K562 (cell line): ENCODE results near the gene USP24. TPM values are rescaled to one million over a fixed set of nuclear protein-coding genes. Genes with fewer than 3 reads are reported as not detected.

Source experiments
- ATAC-seq: fragments of 200-7000 bp; cut with Tn5 transposase; 3 replicates; pipeline ENCODE4 v1.9.1; 2020; ENCODE audit warnings: moderate library complexity
- BruUV-seq: library from RNA; stranded (reverse); fragments of 400-500 nt; replicated peaks from 2 replicates; lab custom pipeline; 2021; lab: Mats Ljungman, UMichigan
- CTCF ChIA-PET: fragments of 300-600 bp; formaldehyde crosslinking; extraction: SDS; loops from one replicate; lab custom pipeline; 2021; ENCODE audit warnings: low intra/inter-chr PET ratio; lab: Yijun Ruan, JAX
- POLR2A ChIA-PET: fragments of 300-600, 350-650 bp; sonication (Branson Sonifier 250); formaldehyde crosslinking; extraction: SDS; loops from one replicate; lab custom pipeline; 2021; ENCODE audit warnings: antibody characterized with exemption, inconsistent platforms; lab: Yijun Ruan, JAX
- DNase-seq, 4 experiments: peaks; one replicate each; pipeline versions ENCODE4 v3.0.0 to v3.0.0-alpha.2; 2011 to 2018; ENCODE audit warnings: low spot score in 3 of 4, mixed read lengths in 3 of 4; ENCODE audit errors: extremely low read depth in 1 of 4
- FAIRE-seq: peaks from 2 replicates; lab custom pipeline; 2011; peaks lifted over from hg19 to GRCh38; lab: Jason Lieb, UNC
- H2AFZ ChIP-seq: 2 replicates; pipeline ENCODE4 v1.6.0; 2011; ENCODE audit warnings: low read depth, low read length, control low read depth, inconsistent platforms
- H3K27ac ChIP-seq: fragments of 200-600 bp; 3 replicates; pipeline ENCODE4 v1.8.0; 2011; ENCODE audit warnings: low read depth, mild to moderate bottlenecking, control low read depth, inconsistent platforms, low read length, moderate library complexity, mixed read lengths; ENCODE audit errors: extremely low read depth
- H3K27me3 ChIP-seq, 2 experiments: fragments of 300-600 bp in 1 of 2; 2 replicates in 1 of 2; 3 replicates in 1 of 2; pipeline versions ENCODE4 v1.6.0 to v1.8.0; 2011; ENCODE audit warnings: inconsistent platforms in 2 of 2, low read length in 2 of 2, mild to moderate bottlenecking in 1 of 2, mixed read lengths in 1 of 2, moderate library complexity in 1 of 2; ENCODE audit not compliant: control insufficient read depth in 2 of 2, insufficient read depth in 2 of 2
- H3K36me3 ChIP-seq: fragments of 300-600 bp; 3 replicates; pipeline ENCODE4 v1.8.0; 2011; ENCODE audit warnings: mild to moderate bottlenecking, low read length, inconsistent platforms; ENCODE audit not compliant: control insufficient read depth, insufficient read depth
- H3K4me1 ChIP-seq, 2 experiments: fragments of 200-600 bp in 1 of 2; replicated peaks in 1 of 2; 2 replicates in 1 of 2; 3 replicates in 1 of 2; pipeline versions ENCODE4 v1.5.1 to v1.8.0; 2011; ENCODE audit warnings: inconsistent platforms in 2 of 2, low read length in 2 of 2, mild to moderate bottlenecking in 1 of 2, mixed read lengths in 1 of 2, moderate library complexity in 1 of 2; ENCODE audit not compliant: control insufficient read depth in 2 of 2, insufficient read depth in 2 of 2
- H3K4me2 ChIP-seq: 2 replicates; pipeline ENCODE4 v1.6.1; 2011; ENCODE audit warnings: low read length, control low read depth, inconsistent platforms, mixed read lengths; ENCODE audit not compliant: insufficient read depth
- H3K4me3 ChIP-seq: fragments of 200-600 bp; sonication (generic), shearing (Covaris generic); 2 replicates; pipeline ENCODE4 v1.5.1; 2016; ENCODE audit warnings: control low read depth, inconsistent platforms
- H3K79me2 ChIP-seq: fragments of 200-600 bp; 3 replicates; pipeline ENCODE4 v1.8.0; 2011; ENCODE audit warnings: low read length, inconsistent platforms; ENCODE audit not compliant: control insufficient read depth, insufficient read depth
- H3K9ac ChIP-seq, 2 experiments: 2 replicates each; pipeline versions ENCODE4 v1.6.0 to v1.6.1; 2011; ENCODE audit warnings: low read depth in 2 of 2, low read length in 2 of 2, control low read depth in 1 of 2, inconsistent platforms in 1 of 2, mild to moderate bottlenecking in 1 of 2, mixed read lengths in 1 of 2; ENCODE audit not compliant: insufficient read depth in 1 of 2
- H3K9me1 ChIP-seq: one replicate; pipeline ENCODE4 v1.6.0; 2011; ENCODE audit warnings: inconsistent platforms, mild to moderate bottlenecking, low read length, moderate library complexity; ENCODE audit not compliant: control insufficient read depth, insufficient read depth
- H3K9me3 ChIP-seq: replicated peaks from 2 replicates; pipeline ENCODE4 v1.5.1; 2011; ENCODE audit warnings: low read depth, low read length, inconsistent platforms; ENCODE audit not compliant: control insufficient read depth, insufficient read depth
- H4K20me1 ChIP-seq: replicated peaks from 2 replicates; pipeline ENCODE4 v1.6.1; 2011; ENCODE audit warnings: low read length, inconsistent platforms, mixed read lengths; ENCODE audit not compliant: control insufficient read depth, insufficient read depth
- ARID2 ChIP-seq: fragments of 450-650 bp; IDR thresholded peaks from 2 replicates; pipeline ENCODE4 v1.6.1; 2017; ENCODE audit warnings: antibody characterized with exemption, mild to moderate bottlenecking
- ARID3A ChIP-seq: IDR thresholded peaks from 2 replicates; pipeline ENCODE4 v1.6.1; 2012; ENCODE audit warnings: low read depth, low read length, improper control_type of control experiment, borderline replicate concordance
- BHLHE40 ChIP-seq: IDR thresholded peaks from 2 replicates; pipeline ENCODE4 v1.6.1; 2011; ENCODE audit warnings: low read length, improper control_type of control experiment
- E2F6 ChIP-seq, 2 experiments: IDR thresholded peaks; 2 replicates each; pipeline ENCODE4 v1.6.1; 2011; ENCODE audit warnings: borderline replicate concordance in 1 of 2, control low read depth in 1 of 2, low read depth in 1 of 2, low read length in 1 of 2, mild to moderate bottlenecking in 1 of 2, mixed read lengths in 1 of 2, moderate library complexity in 1 of 2; ENCODE audit not compliant: insufficient read depth in 1 of 2, insufficient read length in 1 of 2, poor library complexity in 1 of 2, severe bottlenecking in 1 of 2; ENCODE audit errors: extremely low read depth in 1 of 2
- GTF2B ChIP-seq: IDR thresholded peaks from 2 replicates; pipeline ENCODE4 v1.6.1; 2011; ENCODE audit not compliant: insufficient read length; ENCODE audit errors: extremely low read depth
- ID3 ChIP-seq, 2 experiments: fragments of 250-450 bp in 1 of 2; fragments of 450-650 bp in 1 of 2; sonication (Bioruptor Pico) in 1 of 2; IDR thresholded peaks; 2 replicates each; pipeline versions ENCODE4 v1.6.1 to v1.8.0; 2016 to 2021; ENCODE audit warnings: mild to moderate bottlenecking in 2 of 2, moderate library complexity in 2 of 2, missing compliant biosample characterization in 1 of 2, missing genetic modification characterization in 1 of 2
- NFE2 ChIP-seq: IDR thresholded peaks from 2 replicates; pipeline ENCODE4 v1.6.1; 2014; ENCODE audit warnings: antibody characterized with exemption, low read depth
- RBM17 ChIP-seq: fragments of 200-400 bp; formaldehyde crosslinking; IDR thresholded peaks from 2 replicates; pipeline ENCODE4 v1.6.1; 2017; ENCODE audit warnings: low read depth, mild to moderate bottlenecking, low read length, borderline replicate concordance
- RBM22 ChIP-seq: fragments of 200-400 bp; formaldehyde crosslinking; IDR thresholded peaks from 2 replicates; pipeline ENCODE4 v1.6.1; 2018; ENCODE audit warnings: low read length, low read depth; ENCODE audit not compliant: poor library complexity, severe bottlenecking
- RFX1 ChIP-seq: fragments of 450-650 bp; IDR thresholded peaks from 2 replicates; pipeline ENCODE4 v1.6.1; 2016; ENCODE audit warnings: mild to moderate bottlenecking, moderate library complexity
- STAT5B ChIP-seq: fragments of 250-450 bp; sonication (Bioruptor Pico); IDR thresholded peaks from 2 replicates; pipeline ENCODE4 v1.8.0; 2021; ENCODE audit warnings: mild to moderate bottlenecking, inconsistent platforms
- USF2 ChIP-seq: sonication (generic); formaldehyde crosslinking; IDR thresholded peaks from 2 replicates; pipeline ENCODE4 v1.5.0; 2020; ENCODE audit warnings: missing genetic modification reagents
- ZNF561 ChIP-seq: fragments of 450-650 bp; formaldehyde crosslinking; conservative IDR thresholded peaks from 2 replicates; pipeline ENCODE4 v1.4.0; 2020; ENCODE audit warnings: mild to moderate bottlenecking, moderate library complexity
- WGBS: fragments of 100-300 bp; shearing (Covaris generic); methylation state at CpG from one replicate; pipeline ENCODE4 v1.1.6; 2016; ENCODE audit warnings: low coverage, mixed read lengths; ENCODE audit not compliant: insufficient coverage; ENCODE audit errors: missing lambda C conversion rate; 5-methylcytosine and 5-hydroxymethylcytosine counted together
- in situ Hi-C: fragments of 300-500 bp; cut with MboI; formaldehyde crosslinking; loops from 4 replicates; pipeline ENCODE4 v1.15.0; 2018; ENCODE audit warnings: inconsistent platforms, mixed read lengths
- intact Hi-C: fragments of 100-400 bp; cut with micrococcal nuclease; formaldehyde crosslinking; loops from 2 replicates; pipeline ENCODE4 v1.14.2; 2022
- polyA plus RNA-seq, 8 experiments: library from polyadenylated mRNA; depleted of rRNA in 4 of 8; stranded (reverse) in 5 of 8; unstranded in 3 of 8; fragments of >200 nt; fragmentation: Nextera tagmentation in 2 of 8; fragmentation: Illumina TruSeq in 1 of 8; extraction: Ambion mirVana in 2 of 8; extraction: Trizol in 1 of 8; gene quantifications; 2 replicates each; pipeline versions ENCODE4 v1.2.1 to v1.2.3, GENCODE V29; 2011 to 2014; ENCODE audit warnings: inconsistent platforms in 1 of 8, missing spikeins in 1 of 8
- total RNA-seq, 7 experiments: library from RNA; depleted of rRNA in 6 of 7; stranded (reverse); fragments of >200 nt in 6 of 7; fragmentation: Illumina TruSeq in 2 of 7; extraction: Trizol in 2 of 7; gene quantifications; 2 replicates each; pipeline versions ENCODE4 v1.2.1 to v1.2.3, GENCODE V29; 2011 to 2021; ENCODE audit warnings: low replicate concordance in 1 of 7

USP24 gene
- total and polyA plus RNA-seq, 9 of the 15 experiments (the other 6 are each of a cell fraction or from before 2014, with no cell fraction given), result 7.7 to 62.6 (median 36.8) TPM

GRCh38 chr1:55233145-55233777 is 18.1 kb upstream of the USP24 start (continued):
- TF ChIP-seq GTF2B (no peak), STAT5B (CRISPR knock-in tag) (no peak), ID3 (CRISPR knock-in tag; IDR thresholded peaks at IDR 0.05) (no peak), ID3 (tag; IDR thresholded peaks at IDR 0.05) (peak; percentile 48; the same call in 1 of the 2 replicates)

GRCh38 chr1:55232448-55233144 is 17.4 kb upstream of the USP24 start:
- H3K4me2 ChIP-seq, result no peak overlapping the region
- FAIRE-seq (no peak), DNase-seq (no peak), ATAC-seq (peak; percentile 54)
- H3K27me3 ChIP-seq, result no peaks in the 10 kb centered on the region
- CTCF ChIA-PET, result no interaction called here
- WGBS, result 20% methylated on average over 6 of the region's 6 CpGs
- H3K9me1 ChIP-seq, result no peaks in the 10 kb centered on the region
- H2AFZ ChIP-seq, result peak overlapping the region; percentile 51; the same call in 1 of the 2 replicates
- H3K79me2 ChIP-seq, result no peaks in the 10 kb centered on the region
- H3K4me1 ChIP-seq, result no peaks in the 10 kb centered on the region; a peak in 1 of 5 replicates
- intact Hi-C loops, result no loop called here
- in situ Hi-C loops, result no loop called here
- no peaks in the 10 kb centered on the region for H4K20me1 ChIP-seq
- POLR2A ChIA-PET, result interaction anchor here (1.1 to 1.4 kb wide), 2 partner anchors 13 kb away, joined by 3 to 5 read pairs; no protein-coding TSS in a partner anchor
- H3K9ac ChIP-seq, result no peak overlapping the region
- peaks cover 3% of the 10 kb centered on the region for H3K9me3 ChIP-seq
- no peak overlapping the region for H3K4me3 ChIP-seq
- BruUV-seq, result no TSS peak
- no peak overlapping the region for H3K27ac ChIP-seq
- H3K36me3 ChIP-seq, result no peaks in the 10 kb centered on the region
- TF ChIP-seq NFE2 (no peak), USF2 (CRISPR knock-in tag) (no peak), BHLHE40 (no peak), E2F6 (IDR thresholded peaks at IDR 0.05; ENCODE audit: borderline replicate concordance in 1 of 2, extremely low read depth in 1 of 2, insufficient read depth in 1 of 2, insufficient read length in 1 of 2, low read depth in 1 of 2, low read length in 1 of 2, poor library complexity in 1 of 2, severe bottlenecking in 1 of 2) (no peak), RFX1 (peak; percentile 46), RBM22 (no peak), ARID2 (no peak), ZNF561 (no peak), RBM17 (no peak), ARID3A (no peak)
